ENCODE results near the gene PHGDH. TPM values are rescaled to one million over a fixed set of nuclear protein-coding genes. Genes with fewer than 3 reads are reported as not detected.
A peak's percentile ranks its signal among the peaks of the same experiment; 100 is the strongest.

The PHGDH gene
- total and polyA plus RNA-seq, 2 of the 13 experiments (the other 11 are each of a cell fraction or from before 2014, with no cell fraction given) = 95.8 to 133 TPM

GRCh38 chr1:119718972-119719371, 7.2 kb downstream of the PHGDH start:
- peaks cover 73% of the 10 kb centered on the region for H3K79me2 ChIP-seq (ENCODE audit: insufficient read depth, low read length)
- peaks cover 26% of the 10 kb centered on the region for H4K20me1 ChIP-seq (ENCODE audit: insufficient read depth, low read length)
- no peaks in the 10 kb centered on the region for H3K9me3 ChIP-seq (ENCODE audit: low read length)
- no peak for ATAC-seq
- H3K36me3 ChIP-seq (replicated peaks in 1 of 2; ENCODE audit: control insufficient read depth in 1 of 2, insufficient read depth in 2 of 2, low read length in 2 of 2) = peaks cover 19 to 46% of the 10 kb centered on the region in 2 experiments
- no TSS peak for BruUV-seq (replicated peaks)
- ChIA-PET CTCF (ENCODE audit: low intra/inter-chr PET ratio, low total read pairs) (no interaction called here), POLR2A (no interaction called here)
- DNase-seq (ENCODE audit: low spot score) = no peak
- H3K27ac ChIP-seq (ENCODE audit: extremely low read length, insufficient read depth, low read length) = no peak overlapping the region
- no peak overlapping the region for H3K9ac ChIP-seq (ENCODE audit: insufficient read depth, low read depth, low read length)
- H3K4me2 ChIP-seq (ENCODE audit: low read depth, low read length) = no peak overlapping the region
- TF ChIP-seq ZNF747 (CRISPR knock-in tag; IDR thresholded peaks at IDR 0.05; ENCODE audit: borderline replicate concordance) (no peak), RBM22 (optimal IDR thresholded peaks at IDR 0.05; ENCODE audit: low read length) (peak; percentile 21), PHF21A (CRISPR knock-in tag; IDR thresholded peaks at IDR 0.05) (no peak)
- H3K4me1 ChIP-seq (ENCODE audit: insufficient read depth, low read length) = peaks cover 99% of the 10 kb centered on the region
- 93% methylated on average over 3 of the region's 3 CpGs for WGBS (ENCODE audit: low lambda C conversion rate)
- H2AFZ ChIP-seq (ENCODE audit: low read length) = no peak overlapping the region
- intact Hi-C loops (cut with micrococcal nuclease; ENCODE audit: unreplicated experiment) (no loop called here), in situ Hi-C loops (cut with HindIII; ENCODE audit: extremely low pct_ligation_motif_present, low pct_unique_long_range_greater_than_20kb) (loop anchor here (10.0 kb wide), 1 partner anchor 64 kb away; no protein-coding TSS in a partner anchor)
- H3K27me3 ChIP-seq (ENCODE audit: control insufficient read depth in 1 of 2, insufficient read depth in 2 of 2, low read length in 2 of 2) = no peaks in the 10 kb centered on the region
- FAIRE-seq = no peak
- H3K4me3 ChIP-seq (replicated peaks in 1 of 3; ENCODE audit: insufficient read depth in 1 of 3, low read depth in 2 of 3, low read length in 3 of 3) = no peak overlapping the region

GRCh38 chr1:119720866-119721440, 9.2 kb downstream of the PHGDH start:
- no peak for FAIRE-seq
- 98% methylated on average over 11 of the region's 11 CpGs for WGBS (ENCODE audit: low lambda C conversion rate)
- Histone ChIP-seq H3K9ac (ENCODE audit: insufficient read depth, low read depth, low read length) (no peak overlapping the region), H3K27me3 (ENCODE audit: control insufficient read depth in 1 of 2, insufficient read depth in 2 of 2, low read length in 2 of 2) (no peaks in the 10 kb centered on the region), H3K4me2 (ENCODE audit: low read depth, low read length) (no peak overlapping the region), H3K4me3 (replicated peaks in 1 of 3; ENCODE audit: insufficient read depth in 1 of 3, low read depth in 2 of 3, low read length in 3 of 3) (no peak overlapping the region), H3K27ac (ENCODE audit: extremely low read length, insufficient read depth, low read length) (peak overlapping the region; percentile 60), H3K9me3 (ENCODE audit: low read length) (no peaks in the 10 kb centered on the region), H3K4me1 (ENCODE audit: insufficient read depth, low read length) (peaks cover 99% of the 10 kb centered on the region), H3K79me2 (ENCODE audit: insufficient read depth, low read length) (peaks cover 60% of the 10 kb centered on the region), H2AFZ (ENCODE audit: low read length) (no peak overlapping the region), H3K36me3 (replicated peaks in 1 of 2; ENCODE audit: control insufficient read depth in 1 of 2, insufficient read depth in 2 of 2, low read length in 2 of 2) (peaks cover 24 to 61% of the 10 kb centered on the region in 2 experiments), H4K20me1 (ENCODE audit: insufficient read depth, low read length) (peaks cover 15% of the 10 kb centered on the region)
- intact Hi-C loops (cut with micrococcal nuclease; ENCODE audit: unreplicated experiment) (no loop called here), in situ Hi-C loops (cut with HindIII; ENCODE audit: extremely low pct_ligation_motif_present, low pct_unique_long_range_greater_than_20kb) (no loop called here)
- BruUV-seq (replicated peaks) = no TSS peak
- ChIA-PET CTCF (ENCODE audit: low intra/inter-chr PET ratio, low total read pairs) (no interaction called here), POLR2A (interaction anchor here (2.2 kb wide), 1 partner anchor 9 kb away, joined by 15 read pairs; the partner anchor contains the start of gene PHGDH)
- no peak for ATAC-seq
- no peak for DNase-seq (ENCODE audit: low spot score)
- TF ChIP-seq ZNF687 (CRISPR knock-in tag; IDR thresholded peaks at IDR 0.05) (peak; percentile 28; the same call in 1 of the 2 replicates), ZNF550 (CRISPR knock-in tag; IDR thresholded peaks at IDR 0.05; ENCODE audit: borderline replicate concordance) (no peak), ZNF660 (CRISPR knock-in tag; IDR thresholded peaks at IDR 0.05; ENCODE audit: borderline replicate concordance, low read depth) (no peak)

Data from HepG2 (cell line).